Islet of Langerhans (tissue), 1 donor: ENCODE results near the gene DUSP22.

Source experiments
- FAIRE-seq: peaks from one replicate; lab custom pipeline; 2011; peaks lifted over from hg19 to GRCh38; lab: Jason Lieb, UNC

Gene DUSP22

GRCh38 chr6:340186-340955 is 48.1 kb downstream of the DUSP22 start:
- no peak for FAIRE-seq

- no peak for FAIRE-seq
Measured at GRCh38 chr6:340991-341827, 48.9 kb downstream of the DUSP22 start.

GRCh38 chr6:341914-342831 is 49.9 kb downstream of the DUSP22 start:
- FAIRE-seq, result no peak

GRCh38 chr6:342832-343179 is 50.5 kb downstream of the DUSP22 start:
- no peak for FAIRE-seq

GRCh38 chr6:343226-343935 is 51.1 kb downstream of the DUSP22 start:
- no peak for FAIRE-seq

- FAIRE-seq, result no peak
Measured at GRCh38 chr6:343960-344815, 51.9 kb downstream of the DUSP22 start.

- no peak for FAIRE-seq
Measured at GRCh38 chr6:344816-345340, 52.6 kb downstream of the DUSP22 start.

- no peak for FAIRE-seq
Measured at GRCh38 chr6:345747-346385, 53.6 kb downstream of the DUSP22 start.

GRCh38 chr6:346386-347030 is 54.2 kb downstream of the DUSP22 start:
- no peak for FAIRE-seq

- FAIRE-seq, result no peak
Measured at GRCh38 chr6:347232-347631, 54.9 kb downstream of the DUSP22 start.

GRCh38 chr6:347951-348859 is 55.9 kb downstream of the DUSP22 start:
- no peak for FAIRE-seq

- no peak for FAIRE-seq
Measured at GRCh38 chr6:348860-349396, 56.6 kb downstream of the DUSP22 start.

- no peak for FAIRE-seq
Measured at GRCh38 chr6:349491-349921, 57.2 kb downstream of the DUSP22 start.

GRCh38 chr6:350371-350770 is 58.1 kb downstream of the DUSP22 start:
- FAIRE-seq, result no peak

GRCh38 chr6:351011-351866 is 59.0 kb downstream of the DUSP22 start:
- FAIRE-seq, result no peak

GRCh38 chr6:351867-352289 is 59.6 kb downstream of the DUSP22 start:
- FAIRE-seq, result no peak

GRCh38 chr6:352474-352873 is 60.2 kb downstream of the DUSP22 start:
- FAIRE-seq, result no peak
